Heart left ventricle (tissue), 16 donors: ENCODE data around the gene PRTN3. TPM values are rescaled to one million over a fixed set of nuclear protein-coding genes. Genes with fewer than 3 reads are reported as not detected.
A peak's percentile ranks its signal among the peaks of the same experiment; 100 is the strongest.

Experiments
- ATAC-seq, 4 donors: fragments of 200-7000 bp; cut with Tn5 transposase; one replicate each; pipeline ENCODE4 v1.9.1; 2020 to 2022; ENCODE audit warnings: moderate library complexity in 4 of 4, mild to moderate bottlenecking in 3 of 4, moderate number of reproducible peaks in 1 of 4
- DNase-seq, 5 donors: peaks; one replicate each; pipeline ENCODE4 v3.0.0-alpha.2; 2020
- H3K27ac ChIP-seq, 12 donors: fragments of 200-600 bp; sonication (generic) in 4 of 12; one replicate each; pipeline versions ENCODE4 v1.5.0 to v1.8.0; 2016 to 2022; ENCODE audit warnings: mild to moderate bottlenecking in 2 of 12
- H3K27me3 ChIP-seq, 9 donors: fragments of 200-600 bp; sonication (generic) in 2 of 9; one replicate each; pipeline versions ENCODE4 v1.5.1 to v1.8.0; 2016 to 2022; ENCODE audit warnings: mild to moderate bottlenecking in 3 of 9
- H3K36me3 ChIP-seq, 9 donors: fragments of 200-600 bp; sonication (generic) in 2 of 9; one replicate each; pipeline versions ENCODE4 v1.5.0 to v1.8.0; 2018 to 2022; ENCODE audit warnings: mild to moderate bottlenecking in 2 of 9
- H3K4me1 ChIP-seq, 12 donors: fragments of 200-600 bp; sonication (generic) in 4 of 12; one replicate each; pipeline versions ENCODE4 v1.5.0 to v1.8.0; 2016 to 2022; ENCODE audit warnings: mild to moderate bottlenecking in 3 of 12
- H3K4me3 ChIP-seq, 12 donors: fragments of 200-600 bp; sonication (generic) in 4 of 12; one replicate each; pipeline versions ENCODE4 v1.5.0 to v1.8.0; 2017 to 2022; ENCODE audit warnings: mild to moderate bottlenecking in 9 of 12, moderate library complexity in 4 of 12
- H3K9me3 ChIP-seq, 12 donors: fragments of 200-600 bp; sonication (generic) in 4 of 12; one replicate each; pipeline versions ENCODE4 v1.5.0 to v1.8.0; 2016 to 2022; ENCODE audit warnings: mild to moderate bottlenecking in 1 of 12
- CTCF ChIP-seq, 12 donors: fragments of 200-600 bp; sonication (generic) in 4 of 12; IDR thresholded peaks; one replicate each; pipeline versions ENCODE4 v1.5.0 to v1.8.0; 2018 to 2022; ENCODE audit warnings: antibody characterized with exemption in 12 of 12, mild to moderate bottlenecking in 5 of 12
- POLR2A ChIP-seq, 2 donors: fragments of 450-650 bp; IDR thresholded peaks; one replicate each; pipeline ENCODE4 v1.6.1; 2017; ENCODE audit warnings: antibody characterized with exemption in 2 of 2, mild to moderate bottlenecking in 2 of 2, moderate library complexity in 2 of 2
- WGBS, 4 donors: extraction: QIAGEN DNeasy Blood & Tissue Kit in 2 of 4; methylation state at CpG; one replicate each; pipeline versions ENCODE4 v1.1.5 to v1.1.7; 2013 to 2018; 5-methylcytosine and 5-hydroxymethylcytosine counted together
- intact Hi-C, 10 donors: fragments of 100-400 bp; cut with DNase I; formaldehyde crosslinking; loops; one replicate each; pipeline versions ENCODE4 v1.11.1 to v1.14.2; 2022
- polyA plus RNA-seq, 2 donors: library from polyadenylated mRNA; stranded (reverse); fragments of 200-250 nt; gene quantifications; one replicate each; pipeline ENCODE4 v1.2.3, GENCODE V29; 2013
- total RNA-seq, 9 donors: library from RNA; depleted of rRNA in 2 of 9; stranded (reverse); fragments of >200 nt in 2 of 9; fragmentation: NEBNext Ultra II Directional in 3 of 9; extraction: Animal tissue kit (Norgen Biotek cat#: 25700) in 3 of 9; gene quantifications; one replicate each; pipeline versions ENCODE4 v1.1.0 to v1.2.4, GENCODE V29; 2016 to 2023
- donor health status: ischemic (EF 13 %, LVEDD 7.1; RV severe dilation, severe dysfunction).
- donor health status: healthy with polysubstance abuse.
- donor health status: DM: no; HTN: yes; CAD: no.
- donor health status: DM: no; HTN: no; CAD: no.
- donor health status: ischemic (EF 25% LVEDD 6.9; RV normal size, moderate dysfunction).
- donor health status: ischemic (EF 25% LVEDD 5.7; RV mildly dilated, moderate dysfunction).
- donor health status: healthy.
- donor health status: DM: yes; HTN: yes; CAD: no.
- donor health status: ischemic (EF 35%, LVEDD 5.7; RV mildly dilated, moderate dysfunction).
- donor health status: nonischemic (EF 11% LVEDD 7.7; RV severe dilation, severe dysfunction).
- donor health status: DM: yes; HTN: yes; CAD: no.
- donor health status: PGD.
- donor health status: ischemic (EF 29% LVEDD 5.4; RV normal size, mild dysfunction).
- donor health status: nonischemic (EF 23%, LVEDD 6.1; RV moderate dilation, normal function).

Gene PRTN3
- total and polyA plus RNA-seq, 11 donors: 0.11 to 0.40 TPM; not detected in 9

DNA sequence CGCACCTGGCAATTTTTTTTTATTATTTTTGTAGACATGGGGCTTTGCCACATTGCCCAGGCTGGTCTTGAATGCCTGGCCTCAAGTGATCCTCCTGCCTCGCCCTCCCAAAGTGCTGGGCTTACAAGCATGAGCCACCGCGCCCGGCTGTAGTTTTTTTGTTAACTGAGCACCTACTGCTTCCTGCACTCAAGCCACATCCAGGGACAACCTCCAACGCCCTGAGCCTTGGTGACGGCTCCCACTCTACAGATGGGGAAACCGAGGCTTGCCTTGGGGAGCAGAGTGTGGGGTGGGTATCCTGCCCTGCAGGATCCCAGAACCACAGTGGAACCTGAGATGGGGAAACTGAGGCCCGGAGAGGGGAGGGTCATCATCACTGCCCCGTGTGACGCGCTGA lies 14.3 kb downstream of the PRTN3 start:
- intact Hi-C loops: loop anchor here in 9 of 10 donors (5.0 to 10.0 kb wide), 5 partner anchors 67 to 127 kb away; partner anchors contain the start of gene WDR18 (in 2 of the 9)
- H3K4me3 ChIP-seq: no peak overlapping the region
- H3K4me1 ChIP-seq: peaks cover 0 to 40% (median 9%) of the 10 kb centered on the region in 12 donors
- H3K36me3 ChIP-seq: no peaks in the 10 kb centered on the region
- DNase-seq (no peak), ATAC-seq (no peak)
- no peaks in the 10 kb centered on the region for H3K9me3 ChIP-seq
- TF ChIP-seq POLR2A (IDR thresholded peaks at IDR 0.05): no peak
- TF ChIP-seq CTCF (IDR thresholded peaks at IDR 0.05): no peak
- H3K27me3 ChIP-seq: peaks cover 9 to 63% (median 24%) of the 10 kb centered on the region in 9 donors
- H3K27ac ChIP-seq: no peak overlapping the region
- WGBS, 4 donors: 80 to 90% (median 87%) methylated on average over 5 to 12 of the region's 12 CpGs

- ATAC-seq: no peak
- intact Hi-C loops: loop anchor here in 9 of 10 donors (2.0 to 10.0 kb wide), 6 partner anchors 65 to 127 kb away; partner anchors contain the start of gene WDR18 (in 2 of the 9)
- no peak overlapping the region for H3K4me3 ChIP-seq
- H3K27ac ChIP-seq: no peak overlapping the region
- DNase-seq: peak in 1 of 5 donors; percentile 22
- WGBS, 4 donors: 68 to 74% (median 71%) methylated on average over 31 to 40 of the region's 40 CpGs
- no peaks in the 10 kb centered on the region for H3K36me3 ChIP-seq
- peaks cover 9 to 68% (median 29%) of the 10 kb centered on the region in 9 donors for H3K27me3 ChIP-seq
- H3K9me3 ChIP-seq: no peaks in the 10 kb centered on the region
- H3K4me1 ChIP-seq: peaks cover 0 to 41% (median 6%) of the 10 kb centered on the region in 12 donors
- TF ChIP-seq CTCF (IDR thresholded peaks at IDR 0.05) (no peak), POLR2A (IDR thresholded peaks at IDR 0.05) (no peak)
Measured at GRCh38 chr19:855566-856120, 14.8 kb downstream of the PRTN3 start.

- intact Hi-C loops: loop anchor here in 9 of 10 donors (5.0 to 10.0 kb wide), 5 partner anchors 64 to 124 kb away; partner anchors contain the start of gene WDR18 (in 2 of the 9)
Measured at GRCh38 chr19:858284-858683, 17.5 kb downstream of the PRTN3 start.

More at GRCh38 chr19:858284-858683, 17.5 kb downstream of the PRTN3 start:
- Histone ChIP-seq H3K4me3 (no peak overlapping the region), H3K4me1 (peaks cover 0 to 31% (median 2%) of the 10 kb centered on the region in 12 donors), H3K9me3 (no peaks in the 10 kb centered on the region), H3K27me3 (peaks cover under 1 to 52% (median 19%) of the 10 kb centered on the region in 9 donors), H3K27ac (peak overlapping the region in 1 of 12 donors; percentile 40), H3K36me3 (no peaks in the 10 kb centered on the region)
- TF ChIP-seq CTCF (IDR thresholded peaks at IDR 0.05): no peak
- no peak for TF ChIP-seq POLR2A (IDR thresholded peaks at IDR 0.05)
- no peak for DNase-seq
- WGBS, 4 donors: 75 to 81% (median 79%) methylated on average over 9 of the region's 9 CpGs
- no peak for ATAC-seq
